Measurements from ENCODE around the gene GBF1.

- no peak for TF ChIP-seq CTCF (conservative IDR thresholded peaks at IDR 0.05 in 1 of 2, IDR thresholded peaks at IDR 0.05 in 1 of 2; ENCODE audit: extremely low read depth in 1 of 2, insufficient read depth in 1 of 2, low read depth in 1 of 2, low read length in 2 of 2)
- TF ChIP-seq EZH2 (IDR thresholded peaks at IDR 0.05; ENCODE audit: borderline replicate concordance, low read length): no peak
Measured at GRCh38 chr10:102397222-102398171, 152.2 kb downstream of the GBF1 start.

All from mammary epithelial cell (primary cell).